ENCODE measurements around the gene PTPRO. TPM values are rescaled to one million over a fixed set of nuclear protein-coding genes. Genes with fewer than 3 reads are reported as not detected.

Gene PTPRO
- total RNA-seq, 2 donors from 2014 or later = 26.1 to 28.3 TPM

DNA sequence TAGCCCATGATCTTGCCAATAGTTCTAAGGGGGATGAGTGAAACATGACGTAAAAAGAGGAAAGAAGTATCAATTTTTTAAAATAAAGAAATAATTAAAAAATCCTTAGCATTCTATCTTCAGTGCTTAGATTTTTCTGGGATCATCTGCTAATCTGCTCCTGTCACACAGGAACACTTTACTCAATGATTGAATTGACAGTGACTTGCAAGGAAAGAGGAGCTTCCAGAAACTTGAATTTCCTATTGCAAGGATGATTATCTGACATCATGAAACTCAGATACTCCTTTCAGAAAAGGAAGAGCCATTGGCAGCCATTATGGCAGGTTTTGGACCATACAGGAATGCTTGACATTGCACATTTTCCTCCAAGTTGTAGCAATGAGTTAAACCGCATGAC, 41.4 kb upstream of the PTPRO start:
- Histone ChIP-seq H3K9me3 (no peaks in the 10 kb centered on the region), H3K9ac (ENCODE audit: low read depth in 2 of 2, low read length in 2 of 2) (no peak overlapping the region), H3K4me3 (no peak overlapping the region), H3K4me1 (no peaks in the 10 kb centered on the region), H3K27ac (no peak overlapping the region), H3K36me3 (no peaks in the 10 kb centered on the region), H3K27me3 (no peaks in the 10 kb centered on the region)
- intact Hi-C loops (cut with DNase I) = no loop called here
- DNase-seq = no peak
- TF ChIP-seq, protein P1, sequence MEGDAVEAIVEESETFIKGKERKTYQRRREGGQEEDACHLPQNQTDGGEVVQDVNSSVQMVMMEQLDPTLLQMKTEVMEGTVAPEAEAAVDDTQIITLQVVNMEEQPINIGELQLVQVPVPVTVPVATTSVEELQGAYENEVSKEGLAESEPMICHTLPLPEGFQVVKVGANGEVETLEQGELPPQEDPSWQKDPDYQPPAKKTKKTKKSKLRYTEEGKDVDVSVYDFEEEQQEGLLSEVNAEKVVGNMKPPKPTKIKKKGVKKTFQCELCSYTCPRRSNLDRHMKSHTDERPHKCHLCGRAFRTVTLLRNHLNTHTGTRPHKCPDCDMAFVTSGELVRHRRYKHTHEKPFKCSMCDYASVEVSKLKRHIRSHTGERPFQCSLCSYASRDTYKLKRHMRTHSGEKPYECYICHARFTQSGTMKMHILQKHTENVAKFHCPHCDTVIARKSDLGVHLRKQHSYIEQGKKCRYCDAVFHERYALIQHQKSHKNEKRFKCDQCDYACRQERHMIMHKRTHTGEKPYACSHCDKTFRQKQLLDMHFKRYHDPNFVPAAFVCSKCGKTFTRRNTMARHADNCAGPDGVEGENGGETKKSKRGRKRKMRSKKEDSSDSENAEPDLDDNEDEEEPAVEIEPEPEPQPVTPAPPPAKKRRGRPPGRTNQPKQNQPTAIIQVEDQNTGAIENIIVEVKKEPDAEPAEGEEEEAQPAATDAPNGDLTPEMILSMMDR (IDR thresholded peaks at IDR 0.05) = no peak

DNA sequence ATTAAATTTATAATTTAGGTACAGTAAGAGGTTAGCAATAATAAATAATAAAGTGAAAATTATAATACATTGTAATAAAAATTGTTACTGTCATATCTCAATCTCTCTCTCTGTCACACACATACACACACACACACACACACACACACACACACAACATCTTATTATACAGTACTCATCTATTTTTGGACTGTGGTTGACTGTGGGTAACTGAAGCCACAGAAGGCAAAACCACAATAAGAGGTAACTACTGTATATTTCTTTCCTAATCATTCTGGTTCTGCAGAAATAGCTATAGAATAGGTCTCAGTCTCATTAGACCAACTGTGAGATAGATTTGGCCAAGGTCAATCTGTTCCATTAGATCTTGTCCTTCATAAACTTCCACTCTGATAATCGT, 33.1 kb upstream of the PTPRO start:
- no peak overlapping the region for H3K27ac ChIP-seq
- no peak overlapping the region for H3K4me3 ChIP-seq
- H3K36me3 ChIP-seq = no peaks in the 10 kb centered on the region
- H3K27me3 ChIP-seq = no peaks in the 10 kb centered on the region
- intact Hi-C loops (cut with DNase I) = no loop called here
- no peaks in the 10 kb centered on the region for H3K9me3 ChIP-seq
- TF ChIP-seq, protein P1 (IDR thresholded peaks at IDR 0.05) = no peak
- DNase-seq = no peak
- H3K9ac ChIP-seq (ENCODE audit: low read depth in 2 of 2, low read length in 2 of 2) = no peak overlapping the region
- no peaks in the 10 kb centered on the region for H3K4me1 ChIP-seq

DNA sequence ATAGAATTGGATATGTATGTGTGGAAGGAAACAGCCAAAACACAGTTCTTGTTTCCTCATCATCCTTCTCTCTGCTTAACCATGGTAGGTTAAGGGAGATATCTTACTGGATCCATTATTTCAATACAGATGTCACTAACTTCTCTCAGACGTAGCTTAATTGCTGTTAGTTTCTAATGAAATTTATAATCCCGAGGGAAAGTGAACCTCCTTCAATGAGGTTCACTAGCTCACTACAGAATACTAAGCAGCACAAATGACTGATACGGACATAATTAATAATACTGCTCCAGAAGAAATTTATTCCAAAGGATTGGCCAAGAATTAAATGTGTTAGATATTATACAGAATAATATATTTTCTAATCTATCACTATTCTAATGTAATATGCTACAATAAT, 28.6 kb upstream of the PTPRO start:
- Histone ChIP-seq H3K4me3 (no peak overlapping the region), H3K27me3 (no peaks in the 10 kb centered on the region), H3K9ac (ENCODE audit: low read depth in 2 of 2, low read length in 2 of 2) (no peak overlapping the region), H3K4me1 (no peaks in the 10 kb centered on the region), H3K36me3 (no peaks in the 10 kb centered on the region), H3K27ac (no peak overlapping the region), H3K9me3 (no peaks in the 10 kb centered on the region)
- no peak for DNase-seq
- TF ChIP-seq, protein P1 (IDR thresholded peaks at IDR 0.05) = no peak
- intact Hi-C loops (cut with DNase I) = no loop called here

DNA sequence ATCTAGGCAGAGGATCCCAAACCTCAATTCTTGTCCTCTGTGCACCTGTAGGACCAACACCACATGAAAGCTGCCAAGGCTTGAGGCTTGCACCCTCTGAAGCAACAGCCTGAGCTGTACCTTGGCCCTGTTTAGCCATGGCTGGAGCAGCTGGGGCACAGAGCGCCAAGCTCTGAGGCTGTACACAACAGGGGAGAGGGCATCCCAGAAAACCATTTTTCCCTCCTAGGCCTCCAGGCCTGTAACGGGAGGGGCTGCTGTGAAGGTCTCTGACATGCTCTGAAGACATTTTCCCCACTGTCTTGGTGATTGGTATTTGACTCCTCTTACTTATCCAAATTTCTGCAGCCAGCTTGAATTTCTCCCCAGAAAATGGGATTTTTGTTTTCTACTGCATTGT, 22.4 kb upstream of the PTPRO start:
- TF ChIP-seq, protein P1 (IDR thresholded peaks at IDR 0.05) = no peak
- Histone ChIP-seq H3K27me3 (no peaks in the 10 kb centered on the region), H3K9ac (ENCODE audit: low read depth in 2 of 2, low read length in 2 of 2) (no peak overlapping the region), H3K36me3 (no peaks in the 10 kb centered on the region), H3K4me3 (no peak overlapping the region), H3K9me3 (no peaks in the 10 kb centered on the region), H3K27ac (no peak overlapping the region), H3K4me1 (no peaks in the 10 kb centered on the region)
- no peak for DNase-seq
- intact Hi-C loops (cut with DNase I) = no loop called here

DNA sequence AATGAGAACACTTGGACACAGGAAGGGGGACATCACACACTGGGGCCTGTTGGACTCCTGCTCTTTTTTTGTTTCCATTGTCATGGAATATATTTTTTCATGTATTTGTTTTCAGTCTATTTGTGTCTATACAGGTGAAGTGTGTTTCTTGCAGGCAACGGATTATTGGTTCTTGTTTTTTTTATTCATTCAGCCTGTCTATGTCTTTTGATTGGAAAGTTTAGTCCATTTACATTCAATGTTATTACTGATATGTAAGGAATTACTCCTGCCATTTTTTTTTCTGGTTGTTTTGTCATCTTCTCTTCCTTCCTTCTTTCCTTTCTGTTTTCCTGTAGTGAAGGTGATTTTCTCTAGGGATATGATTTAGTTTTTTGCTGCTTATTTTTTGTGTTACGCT, 18.0 kb upstream of the PTPRO start:
- no peak overlapping the region for H3K9ac ChIP-seq (ENCODE audit: low read depth in 2 of 2, low read length in 2 of 2)
- DNase-seq = no peak
- no peaks in the 10 kb centered on the region for H3K4me1 ChIP-seq
- H3K9me3 ChIP-seq = no peaks in the 10 kb centered on the region
- TF ChIP-seq, protein P1 (IDR thresholded peaks at IDR 0.05) = no peak
- no peak overlapping the region for H3K27ac ChIP-seq
- intact Hi-C loops (cut with DNase I) = no loop called here
- no peak overlapping the region for H3K4me3 ChIP-seq
- no peaks in the 10 kb centered on the region for H3K36me3 ChIP-seq
- H3K27me3 ChIP-seq = no peaks in the 10 kb centered on the region

DNA sequence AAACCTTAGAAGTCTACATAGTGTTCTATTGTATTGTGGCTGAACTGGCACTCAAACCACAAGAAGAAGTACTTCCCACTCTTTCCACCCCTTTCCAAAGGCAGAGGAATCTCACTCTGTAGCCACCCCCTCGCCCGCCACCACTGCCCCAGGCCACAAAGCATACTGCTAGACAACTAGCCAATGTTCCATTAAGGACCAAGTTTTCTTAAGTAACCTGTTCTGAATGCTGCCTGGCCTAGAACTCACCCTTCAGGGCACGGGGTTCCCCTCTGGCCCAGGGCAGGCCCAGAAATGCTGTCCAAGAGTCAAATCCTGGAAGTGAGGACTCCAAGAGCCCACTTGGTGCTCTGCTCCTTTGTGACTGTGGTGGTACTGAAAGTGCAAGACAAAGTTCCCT, 15.7 kb upstream of the PTPRO start:
- no peak overlapping the region for H3K4me3 ChIP-seq
- H3K36me3 ChIP-seq = no peaks in the 10 kb centered on the region
- H3K27ac ChIP-seq = no peak overlapping the region
- TF ChIP-seq, protein P1 (IDR thresholded peaks at IDR 0.05) = no peak
- H3K27me3 ChIP-seq = no peaks in the 10 kb centered on the region
- H3K9ac ChIP-seq (ENCODE audit: low read depth in 2 of 2, low read length in 2 of 2) = no peak overlapping the region
- no peaks in the 10 kb centered on the region for H3K4me1 ChIP-seq
- intact Hi-C loops (cut with DNase I) = no loop called here
- H3K9me3 ChIP-seq = no peaks in the 10 kb centered on the region
- DNase-seq = no peak
